NCI-H510A (cell line): ENCODE results near the gene SRD5A1.

Source experiments
- DNase-seq: peaks from one replicate; lab custom pipeline; 2025; lab: John Stamatoyannopoulos, UW

The SRD5A1 gene

DNA sequence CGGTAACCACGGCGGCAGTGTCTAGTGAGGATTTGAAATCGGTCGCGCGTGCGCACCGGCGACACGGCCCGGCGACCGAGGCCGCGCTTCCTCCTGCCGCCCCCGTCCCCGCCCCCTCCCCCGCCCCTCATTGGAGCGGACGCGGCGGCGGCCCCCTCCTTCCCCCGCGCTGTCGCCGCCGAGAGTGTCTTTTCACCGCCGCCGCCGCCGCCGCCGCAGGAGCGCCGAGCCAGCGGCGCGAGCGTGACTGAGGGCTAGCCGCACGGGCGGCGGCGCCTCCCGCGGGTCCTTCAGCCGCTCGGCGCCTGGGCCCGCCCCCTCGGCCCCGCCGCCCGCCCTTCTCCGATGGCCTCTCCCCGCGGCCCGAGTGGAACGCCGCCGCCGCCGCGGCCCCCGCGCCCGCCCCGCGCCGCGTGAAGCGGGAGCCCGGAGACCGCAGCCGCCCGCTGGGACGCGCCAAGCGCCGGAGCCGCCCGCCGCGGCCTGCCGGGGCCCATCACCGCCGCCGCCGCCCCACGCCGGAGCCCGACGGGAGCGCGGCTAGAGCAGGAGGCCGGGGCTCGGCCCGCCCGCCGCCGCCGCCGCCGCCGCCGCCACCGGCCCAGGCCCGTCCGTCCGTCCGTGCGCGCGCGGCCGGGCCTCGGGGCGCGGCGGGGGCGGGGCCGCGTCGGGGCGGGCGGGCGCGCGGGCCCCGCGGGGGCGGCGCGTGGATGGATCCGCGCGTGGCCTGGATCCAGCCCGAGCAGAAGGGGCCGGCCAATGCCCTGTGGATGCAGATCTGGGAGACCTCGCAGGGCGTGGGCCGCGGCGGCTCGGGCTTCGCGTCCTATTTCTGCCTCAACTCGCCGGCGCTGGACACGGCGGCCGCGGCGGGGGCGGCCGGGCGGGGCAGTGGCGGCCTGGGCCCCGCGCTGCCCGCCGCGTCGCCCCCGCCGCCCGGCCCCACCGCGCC is 80.3 kb downstream of the SRD5A1 start, which contains the start of gene TENT4A:
TSS of gene TENT4A (plus strand) at position 159 of the 952 bp plus-strand sequence. CDS start at position 711, 552 bp downstream.
- no peak for DNase-seq

DNA sequence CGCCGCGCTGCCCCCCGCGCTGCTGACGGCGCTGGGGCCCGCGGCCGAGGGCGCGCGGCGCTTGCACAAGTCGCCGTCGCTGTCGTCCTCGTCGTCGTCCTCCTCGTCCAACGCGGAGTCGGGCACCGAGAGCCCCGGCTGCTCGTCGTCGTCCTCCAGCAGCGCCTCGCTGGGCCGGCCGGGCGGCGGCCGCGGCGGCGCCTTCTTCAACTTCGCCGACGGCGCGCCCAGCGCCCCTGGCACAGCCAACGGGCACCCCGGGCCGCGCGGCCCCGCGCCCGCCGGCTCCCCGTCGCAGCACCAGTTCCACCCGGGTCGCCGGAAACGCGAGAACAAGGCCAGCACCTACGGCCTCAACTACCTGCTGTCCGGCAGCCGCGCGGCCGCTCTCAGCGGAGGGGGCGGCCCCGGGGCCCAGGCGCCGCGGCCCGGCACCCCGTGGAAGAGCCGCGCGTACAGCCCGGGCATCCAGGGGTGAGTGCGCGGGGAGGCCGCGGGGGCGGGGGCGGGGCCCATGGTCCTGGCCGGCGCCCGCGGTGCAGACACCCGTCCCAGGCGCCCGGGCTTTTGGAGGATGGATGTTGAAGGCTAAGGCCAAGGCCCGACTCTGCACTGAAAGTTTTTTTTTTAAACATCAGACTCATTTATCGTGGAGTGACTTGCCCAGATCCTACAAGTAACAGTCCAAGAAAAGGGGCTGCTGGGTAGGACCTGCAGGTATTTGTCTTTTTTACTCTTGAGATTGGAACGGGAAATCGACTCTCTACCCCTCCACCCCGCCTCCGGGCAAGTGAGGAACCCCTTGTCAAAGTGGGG is 81.2 kb downstream of the SRD5A1 start:
- DNase-seq = no peak

DNA sequence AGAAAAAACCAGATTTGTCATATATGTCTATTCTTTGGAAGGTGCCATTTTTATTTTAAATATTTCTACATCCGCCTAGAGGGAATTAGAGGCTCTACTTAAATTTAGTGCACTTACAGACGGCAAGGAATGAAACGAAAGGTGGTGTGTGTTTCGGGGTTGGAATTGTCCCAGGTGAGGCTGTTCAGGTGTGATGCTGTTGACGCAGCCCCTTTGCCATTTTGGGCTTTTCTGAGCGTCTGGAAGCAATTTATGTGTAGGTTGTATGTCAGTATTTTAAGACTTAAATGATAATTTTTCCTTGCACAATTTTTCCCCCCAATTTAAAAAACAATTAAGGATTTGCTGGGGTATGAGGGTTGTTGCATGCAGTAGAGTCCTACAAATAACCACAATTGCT is 82.0 kb downstream of the SRD5A1 start:
- no peak for DNase-seq

DNA sequence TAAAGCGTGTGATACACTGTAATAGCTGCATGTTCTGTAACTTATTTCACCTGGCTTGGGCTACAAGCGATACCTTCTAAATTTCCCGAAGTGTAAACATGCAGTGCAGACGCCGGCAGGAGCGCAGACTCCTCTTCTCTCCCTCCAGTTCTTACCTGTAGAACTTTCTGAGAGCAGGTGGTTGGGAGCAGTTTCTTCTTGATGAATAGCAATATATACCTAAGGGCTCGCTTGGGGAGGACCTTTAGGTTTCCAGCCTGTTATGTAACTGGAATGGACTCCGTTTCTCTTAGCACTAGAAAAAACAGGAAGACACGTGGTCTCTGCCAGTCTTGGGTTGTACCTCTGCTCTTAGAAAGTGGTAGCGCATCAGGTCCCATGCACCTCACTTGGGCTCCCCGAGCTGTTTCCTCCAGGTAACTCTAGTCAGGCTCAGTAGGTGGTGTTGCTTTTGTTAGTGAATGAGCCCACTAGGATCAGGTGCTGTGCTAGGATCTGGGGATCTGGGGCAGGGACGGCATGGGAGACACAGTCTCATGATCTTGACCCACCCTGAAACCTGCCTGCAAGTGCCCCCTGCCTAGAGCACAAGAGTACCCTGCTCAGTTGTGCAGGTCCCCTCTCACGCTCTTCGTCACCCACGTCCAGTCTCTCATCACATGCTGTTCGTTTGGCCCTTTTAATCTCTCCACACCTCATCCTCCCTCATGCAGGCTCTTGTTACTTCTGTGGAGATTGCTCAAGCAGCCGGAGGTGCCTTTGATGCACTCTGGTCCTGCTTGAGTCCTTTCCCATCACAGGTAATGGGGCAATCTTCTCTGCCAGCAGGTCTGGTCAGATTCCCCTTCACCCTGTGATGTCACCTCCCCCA is 82.8 kb downstream of the SRD5A1 start:
- no peak for DNase-seq

- DNase-seq = no peak
Measured at GRCh38 chr5:6716629-6717149, 83.4 kb downstream of the SRD5A1 start.

- no peak for DNase-seq
Measured at GRCh38 chr5:6717247-6717646, 84.0 kb downstream of the SRD5A1 start.

- DNase-seq = no peak
Measured at GRCh38 chr5:6717687-6718086, 84.4 kb downstream of the SRD5A1 start.

GRCh38 chr5:6718161-6718681 is 85.0 kb downstream of the SRD5A1 start:
- DNase-seq = no peak

DNA sequence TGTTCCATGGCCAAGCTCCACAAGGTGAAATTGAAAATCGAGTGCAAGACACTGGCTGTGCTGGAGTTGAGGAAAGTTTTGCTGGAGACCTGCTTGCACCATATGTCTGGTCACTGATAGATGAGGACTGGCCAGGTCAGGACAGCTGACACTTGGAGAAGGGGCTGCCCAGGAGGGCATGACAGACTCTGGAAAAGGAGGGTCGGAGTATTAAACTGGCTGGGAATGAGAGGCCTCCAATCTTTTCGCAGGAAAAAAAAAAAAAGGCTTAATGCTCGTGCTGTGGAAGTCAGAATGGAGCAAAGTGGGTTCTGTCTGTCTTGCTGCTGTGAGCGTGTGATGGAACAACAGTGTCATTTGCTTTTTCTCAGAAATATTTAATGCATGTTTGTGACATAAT is 85.5 kb downstream of the SRD5A1 start:
- no peak for DNase-seq

- no peak for DNase-seq
Measured at GRCh38 chr5:6719417-6719816, 86.2 kb downstream of the SRD5A1 start.

DNA sequence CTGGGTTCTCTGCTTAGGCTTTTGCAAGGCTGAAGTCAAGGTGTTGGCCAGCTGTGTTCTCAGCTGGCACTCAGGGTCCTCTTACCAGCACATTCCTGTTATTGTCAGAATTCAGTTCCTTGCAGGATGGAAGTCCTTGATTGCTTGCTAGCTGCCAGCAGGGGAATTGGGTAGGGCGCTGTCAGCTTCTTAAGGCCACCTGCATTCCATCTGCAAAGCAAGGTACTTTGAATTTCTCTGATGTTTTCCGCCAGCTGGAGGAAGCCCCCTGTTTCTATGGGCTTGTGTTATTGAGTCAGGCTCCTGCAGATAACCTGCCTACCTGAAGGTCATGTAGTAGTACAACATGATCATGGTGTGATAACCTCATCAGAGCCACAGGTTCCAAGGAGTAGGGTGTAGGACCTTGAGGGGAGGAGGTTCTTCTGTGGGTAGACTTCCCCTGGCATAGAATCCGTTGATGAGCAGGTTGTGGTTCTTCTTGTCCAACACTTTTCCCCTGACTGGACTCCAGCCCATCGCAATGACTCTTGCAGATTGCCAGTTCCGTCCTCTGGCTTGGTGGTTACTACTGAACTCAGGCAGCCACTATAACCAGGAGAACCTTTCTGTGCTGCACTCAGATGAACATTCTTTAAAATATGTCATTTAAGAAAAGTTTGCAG is 86.8 kb downstream of the SRD5A1 start:
- no peak for DNase-seq

DNA sequence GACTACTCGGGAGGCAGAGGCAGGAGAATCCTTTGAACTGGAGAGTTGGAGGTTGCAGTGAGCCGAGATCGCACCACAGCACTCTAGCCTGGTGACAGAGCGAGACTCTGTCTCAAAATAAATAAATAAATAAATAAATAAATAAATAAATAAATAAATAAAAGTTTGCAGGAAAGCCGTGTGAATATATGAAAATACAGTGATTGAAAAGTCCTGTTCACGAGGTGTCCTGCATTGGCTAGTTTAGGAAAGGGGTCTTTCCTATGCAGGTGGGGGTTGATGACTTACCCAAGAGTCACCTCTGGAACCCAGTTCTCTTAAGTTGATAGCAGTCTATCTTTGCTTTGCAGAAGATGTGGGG is 87.3 kb downstream of the SRD5A1 start:
- DNase-seq = no peak

DNA sequence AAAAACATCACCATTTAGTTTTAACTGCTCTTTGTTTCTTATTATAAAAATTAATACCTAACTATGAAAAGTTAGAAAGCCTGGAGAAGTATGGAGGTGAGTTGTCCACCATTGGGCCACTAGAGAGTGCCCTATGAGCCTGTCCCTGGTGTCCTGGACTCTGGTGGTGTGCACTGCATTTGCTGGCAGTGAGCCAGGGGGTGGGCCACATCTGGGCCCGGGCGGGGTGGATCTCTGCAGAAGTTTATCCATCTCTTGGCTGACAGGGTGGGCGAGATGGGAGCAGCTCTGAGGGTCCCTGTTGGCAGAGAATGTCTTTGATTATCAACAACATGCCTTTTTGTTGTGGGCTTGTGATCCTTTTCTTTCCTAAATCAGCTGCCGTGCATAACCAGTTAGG is 88.2 kb downstream of the SRD5A1 start:
- DNase-seq = no peak

DNA sequence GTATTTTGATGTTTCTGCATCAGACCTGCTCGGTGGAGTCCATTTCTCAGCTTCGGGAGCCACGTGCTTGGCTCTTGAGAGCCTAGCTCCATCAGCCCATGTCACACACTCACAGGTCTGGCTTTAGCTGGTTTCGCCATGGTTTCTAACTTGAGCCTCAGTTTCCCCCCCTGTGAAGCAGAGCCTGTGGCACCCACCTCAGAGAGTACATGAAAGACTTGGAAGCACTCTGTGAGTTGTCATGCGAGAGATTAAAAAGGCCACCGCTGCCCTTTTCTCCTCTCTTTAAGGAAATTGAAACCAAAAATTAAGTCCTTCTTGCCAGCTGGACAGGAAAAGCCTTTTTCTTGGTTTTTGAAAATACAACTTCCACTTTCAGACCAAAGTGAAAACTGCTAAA is 88.8 kb downstream of the SRD5A1 start:
- no peak for DNase-seq

- no peak for DNase-seq
Measured at GRCh38 chr5:6723122-6723815, 90.0 kb downstream of the SRD5A1 start.

GRCh38 chr5:6723816-6724300 is 90.6 kb downstream of the SRD5A1 start:
- no peak for DNase-seq
